GM21619 (cell line): ENCODE data around the gene TRAPPC8.
"Not testable (repeated sequence)": the region's sequence is repeated elsewhere in the genome, so short reads cannot be mapped to it uniquely, and the experiment has no call there.

Experiments
- ATAC-seq: cut with Tn5 transposase; IDR thresholded peaks from one replicate; pipeline ENCODE4 v1.9.1; 2021; ENCODE audit not compliant: unreplicated experiment

TRAPPC8 gene

GRCh38 chr18:31942999-31943877 lies at the start of gene TRAPPC8:
TSS of gene TRAPPC8 (minus strand) at chr18:31943128. CDS start at chr18:31942764, 364 bp downstream.
- peak; percentile 81 for ATAC-seq

DNA sequence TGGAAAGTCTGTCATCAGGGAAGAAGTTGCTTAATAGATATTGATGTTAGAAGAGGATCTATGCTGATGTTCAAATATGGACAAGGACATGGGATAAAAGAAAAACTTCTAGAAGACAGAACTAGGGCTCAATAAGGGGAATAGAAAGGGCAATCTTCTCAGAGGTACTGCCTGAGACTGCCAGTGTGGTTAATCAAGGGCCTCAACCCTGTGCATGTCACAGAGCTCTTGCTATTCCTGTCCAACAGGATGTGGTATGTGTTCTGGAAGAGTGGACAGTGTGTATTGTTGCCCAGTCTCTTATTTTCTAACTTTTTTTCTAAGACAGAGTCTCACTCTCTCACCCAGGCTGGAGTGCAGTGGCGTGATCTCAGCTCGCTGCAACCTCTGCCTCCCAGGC lies 47.9 kb upstream of the TRAPPC8 start:
- peak; percentile 100 for ATAC-seq

- no peak for ATAC-seq
Measured at GRCh38 chr18:31983976-31984375, 41.0 kb upstream of the TRAPPC8 start.

GRCh38 chr18:31983020-31983419 lies 40.1 kb upstream of the TRAPPC8 start:
- ATAC-seq: no peak

- ATAC-seq: no peak
Measured at GRCh38 chr18:31980863-31981262, 37.9 kb upstream of the TRAPPC8 start.

GRCh38 chr18:31979714-31980113 lies 36.8 kb upstream of the TRAPPC8 start:
- no peak for ATAC-seq

GRCh38 chr18:31978616-31979015 lies 35.7 kb upstream of the TRAPPC8 start:
- ATAC-seq: no peak

DNA sequence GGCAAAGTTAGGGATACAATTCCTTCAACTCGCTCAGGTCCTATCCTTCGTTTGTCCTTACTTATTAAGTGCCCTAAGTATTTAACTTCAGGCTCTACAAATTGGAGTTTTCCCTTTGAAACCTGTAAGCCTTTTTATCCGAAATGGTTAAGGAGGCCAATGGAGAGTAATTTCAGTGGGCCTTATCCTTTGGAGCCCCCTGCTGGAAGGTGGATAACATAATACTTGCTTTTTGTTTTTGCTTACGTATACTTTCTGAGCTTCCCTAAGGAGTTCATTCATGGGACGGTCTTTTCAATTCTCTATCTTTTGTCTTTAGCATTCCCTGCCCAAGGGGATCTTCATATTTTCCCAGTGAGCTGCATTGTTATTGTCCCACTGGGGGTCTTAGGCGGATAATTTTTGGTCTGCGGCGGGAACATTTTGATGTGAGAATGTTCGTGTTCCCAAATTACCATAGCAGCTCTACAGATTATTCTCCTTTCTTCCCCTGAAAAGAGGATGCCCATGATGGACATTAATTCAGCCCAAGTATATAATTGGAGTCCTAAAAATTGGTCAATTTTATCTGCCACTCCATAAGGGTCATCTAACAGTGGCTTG lies 34.4 kb upstream of the TRAPPC8 start:
- no peak for ATAC-seq

GRCh38 chr18:31976242-31976641 lies 33.3 kb upstream of the TRAPPC8 start:
- no peak for ATAC-seq

- ATAC-seq: no peak
Measured at GRCh38 chr18:31973929-31974546, 31.1 kb upstream of the TRAPPC8 start.

GRCh38 chr18:31970617-31971016 lies 27.7 kb upstream of the TRAPPC8 start:
- no peak for ATAC-seq

DNA sequence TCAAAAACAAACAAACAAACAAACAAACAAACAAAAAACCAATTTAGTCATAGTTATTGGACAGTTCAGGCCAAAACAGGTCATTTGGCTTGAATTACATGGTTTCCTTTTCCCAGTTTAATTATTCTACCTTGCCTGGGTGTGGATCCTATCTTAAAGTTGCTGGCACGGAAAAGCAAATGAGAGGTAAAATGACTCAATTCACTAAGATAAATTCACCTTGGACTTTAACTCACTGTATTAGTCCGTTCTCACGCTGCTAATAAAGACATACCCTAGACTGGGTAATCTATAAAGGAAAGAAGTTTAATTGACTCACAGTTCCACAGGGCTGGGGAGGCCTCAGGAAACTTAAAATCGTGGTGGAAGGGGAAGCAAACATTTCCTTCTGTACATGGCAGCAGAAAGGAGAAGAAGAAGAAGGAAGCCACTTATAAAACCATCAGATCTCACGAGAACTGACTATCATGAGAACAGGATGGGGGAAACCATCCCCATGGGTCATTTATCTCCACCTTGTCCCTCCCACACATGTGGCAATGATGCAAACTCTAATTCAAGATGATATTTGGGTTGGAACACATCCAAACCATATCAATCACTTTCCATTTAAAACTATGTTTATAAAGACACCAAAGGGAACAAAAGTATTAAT lies 22.5 kb upstream of the TRAPPC8 start:
- no peak for ATAC-seq

GRCh38 chr18:31957728-31958127 lies 14.8 kb upstream of the TRAPPC8 start:
- no peak for ATAC-seq

DNA sequence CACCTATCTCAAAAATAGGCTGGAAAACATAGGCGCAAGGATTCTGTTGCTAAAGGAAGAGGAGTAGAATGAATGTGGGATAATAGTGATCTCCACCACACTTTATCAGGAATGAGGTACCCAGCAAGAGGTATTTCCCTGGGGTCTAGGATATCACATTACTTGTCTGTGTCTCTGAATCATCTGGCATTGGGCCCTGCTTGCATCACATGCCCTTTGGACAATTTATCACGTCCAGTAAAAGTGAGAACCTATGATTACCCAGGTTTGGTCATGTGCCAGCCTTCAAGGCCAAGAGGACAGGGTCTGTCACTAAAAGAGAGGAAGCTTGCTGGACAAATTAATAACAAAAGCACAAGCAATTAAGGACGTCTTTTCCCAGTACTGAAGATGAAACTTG lies 11.4 kb upstream of the TRAPPC8 start:
- ATAC-seq: no peak

- ATAC-seq: not testable (repeated sequence)
Measured at GRCh38 chr18:31953699-31954098, 10.8 kb upstream of the TRAPPC8 start.

- ATAC-seq: no peak
Measured at GRCh38 chr18:31952223-31952622, 9.3 kb upstream of the TRAPPC8 start.

GRCh38 chr18:31950583-31950982 lies 7.7 kb upstream of the TRAPPC8 start:
- no peak for ATAC-seq

GRCh38 chr18:31948349-31948748 lies 5.4 kb upstream of the TRAPPC8 start:
- not testable (repeated sequence) for ATAC-seq

DNA sequence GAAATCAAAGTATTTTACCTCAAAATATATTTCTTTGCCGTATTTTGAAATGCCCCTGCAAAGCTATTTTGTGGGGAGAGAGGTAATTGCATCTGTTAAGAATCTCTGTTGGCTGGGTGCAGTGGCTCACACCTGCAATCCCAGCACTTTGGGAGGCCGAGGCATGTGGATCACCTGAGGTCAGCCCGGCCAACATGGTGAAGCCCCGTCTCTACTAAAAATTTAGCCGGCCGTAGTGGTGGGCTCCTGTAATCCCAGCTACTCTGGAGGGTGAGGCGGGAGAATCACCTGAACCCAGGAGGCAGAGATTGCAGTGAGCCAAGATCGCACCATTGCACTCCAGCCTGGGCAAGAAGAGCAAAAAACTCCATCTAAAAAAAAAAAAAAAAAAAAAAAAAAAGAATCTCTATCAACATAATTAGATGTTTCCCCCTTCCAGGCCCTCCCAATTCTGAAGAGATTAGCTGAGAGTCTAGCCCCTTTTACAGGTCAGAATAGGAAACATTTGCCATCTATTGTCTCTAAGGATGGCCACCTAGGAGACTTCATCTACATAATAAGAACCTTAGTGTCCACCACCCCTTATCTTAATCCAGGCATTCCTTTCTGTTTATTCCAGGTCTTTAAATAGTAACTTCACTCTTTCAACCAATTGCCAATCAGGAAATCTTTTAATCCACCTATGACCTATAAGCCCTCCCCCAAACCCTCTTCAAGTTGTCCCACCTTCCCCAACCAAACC lies 3.5 kb upstream of the TRAPPC8 start:
- ATAC-seq: no peak

GRCh38 chr18:31943878-31944816 lies 1.2 kb upstream of the TRAPPC8 start:
- no peak for ATAC-seq
